Keratinocyte (primary cell): Measurements from ENCODE around the gene C2orf49. TPM values are rescaled to one million over a fixed set of nuclear protein-coding genes. Genes with fewer than 3 reads are reported as not detected.

Experiments
- DNase-seq: peaks from one replicate; pipeline ENCODE4 v3.0.0-alpha.2; 2011; ENCODE audit warnings: low read depth, missing footprints, low spot score
- FAIRE-seq: peaks from 2 replicates; lab custom pipeline; 2011; peaks lifted over from hg19 to GRCh38; lab: Jason Lieb, UNC
- H2AFZ ChIP-seq: 2 replicates; pipeline ENCODE4 v1.6.0; 2012; ENCODE audit warnings: low read length, control low read depth, inconsistent platforms; ENCODE audit not compliant: control insufficient read depth
- H3K27ac ChIP-seq: 2 replicates; pipeline ENCODE4 v1.5.1; 2011; ENCODE audit warnings: low read length; ENCODE audit not compliant: control insufficient read depth, insufficient read depth
- H3K27me3 ChIP-seq: 3 replicates; pipeline ENCODE4 v1.6.0; 2011; ENCODE audit warnings: low read length; ENCODE audit not compliant: control insufficient read depth, insufficient read depth; ENCODE audit errors: extremely low read depth
- H3K36me3 ChIP-seq, 2 experiments: 2 replicates in 1 of 2; 3 replicates in 1 of 2; pipeline ENCODE4 v1.5.1; 2011; ENCODE audit warnings: low read length in 2 of 2, mild to moderate bottlenecking in 1 of 2; ENCODE audit not compliant: control insufficient read depth in 2 of 2, insufficient read depth in 2 of 2; ENCODE audit errors: extremely low read depth in 1 of 2
- H3K4me1 ChIP-seq: 3 replicates; pipeline ENCODE4 v1.5.1; 2011; ENCODE audit warnings: low read length; ENCODE audit not compliant: control insufficient read depth, insufficient read depth; ENCODE audit errors: extremely low read depth
- H3K4me2 ChIP-seq: 3 replicates; pipeline ENCODE4 v1.6.0; 2011; ENCODE audit warnings: low read depth, low read length; ENCODE audit not compliant: control insufficient read depth, insufficient read depth; ENCODE audit errors: extremely low read depth
- H3K4me3 ChIP-seq, 3 experiments: fragments of 200-600 bp in 1 of 3; sonication (generic) in 1 of 3; 2 replicates in 2 of 3; 3 replicates in 1 of 3; pipeline ENCODE4 v1.5.1; 2011 to 2016; ENCODE audit warnings: low read length in 3 of 3, mild to moderate bottlenecking in 3 of 3, control low read depth in 2 of 3, inconsistent platforms in 1 of 3, low read depth in 1 of 3, mixed read lengths in 1 of 3, mixed run types in 1 of 3, moderate library complexity in 1 of 3; ENCODE audit not compliant: control insufficient read depth in 2 of 3, insufficient read depth in 2 of 3; ENCODE audit errors: extremely low read depth in 1 of 3
- H3K79me2 ChIP-seq: 2 replicates; pipeline ENCODE4 v1.6.0; 2012; ENCODE audit warnings: low read length; ENCODE audit not compliant: control insufficient read depth, insufficient read depth
- H3K9ac ChIP-seq: 3 replicates; pipeline ENCODE4 v1.6.0; 2011; ENCODE audit warnings: low read length; ENCODE audit not compliant: control insufficient read depth, insufficient read depth; ENCODE audit errors: extremely low read depth
- H3K9me1 ChIP-seq: 3 replicates; pipeline ENCODE4 v1.6.0; 2011; ENCODE audit warnings: low read length; ENCODE audit not compliant: control insufficient read depth, insufficient read depth; ENCODE audit errors: extremely low read depth
- H3K9me3 ChIP-seq: 2 replicates; pipeline ENCODE4 v1.5.1; 2012; ENCODE audit warnings: low read depth, low read length; ENCODE audit not compliant: control insufficient read depth
- H4K20me1 ChIP-seq: 3 replicates; pipeline ENCODE4 v1.6.0; 2011; ENCODE audit warnings: low read length; ENCODE audit not compliant: control insufficient read depth, insufficient read depth; ENCODE audit errors: extremely low read depth
- CTCF ChIP-seq, 3 experiments: IDR thresholded peaks in 1 of 3; conservative IDR thresholded peaks in 1 of 3; optimal IDR thresholded peaks in 1 of 3; 2 replicates in 2 of 3; 3 replicates in 1 of 3; pipeline versions ENCODE3 to v1.5.1; 2011; ENCODE audit warnings: low read length in 3 of 3, mild to moderate bottlenecking in 3 of 3, moderate library complexity in 2 of 3, control low read depth in 1 of 3, inconsistent platforms in 1 of 3; ENCODE audit not compliant: insufficient read depth in 2 of 3; ENCODE audit errors: extremely low read depth in 1 of 3
- EZH2 ChIP-seq: IDR thresholded peaks from one replicate; pipeline ENCODE4 v1.6.1; 2012; ENCODE audit warnings: inconsistent platforms, mild to moderate bottlenecking, low read length, moderate library complexity
- dilution Hi-C: fragments of 300-500 bp; cut with MboI; formaldehyde crosslinking; loops from one replicate; pipeline ENCODE4 v1.7.0; 2020; ENCODE audit warnings: low sequenced_read_pairs; ENCODE audit not compliant: extremely low pct_ligation_motif_present
- polyA plus RNA-seq, 5 experiments: library from polyadenylated mRNA; depleted of rRNA in 3 of 5; stranded (reverse) in 3 of 5; stranded (forward) in 1 of 5; unstranded in 1 of 5; fragments of >200 nt; gene quantifications; 1 replicate in 1 of 5; 2 replicates in 3 of 5; 3 replicates in 1 of 5; pipeline versions ENCODE4 v1.2.1 to v1.2.3, GENCODE V29; 2011 to 2012; ENCODE audit warnings: missing spikeins in 2 of 5, low read depth in 1 of 5, low replicate concordance in 1 of 5

C2orf49 gene
- polyA plus RNA-seq, 1 donor (not counting 4 experiments of a cell fraction or from before 2014, with no cell fraction given), result 19.4 TPM

GRCh38 chr2:105376010-105376409, 38.7 kb downstream of the C2orf49 start:
- Histone ChIP-seq H3K4me1 (peaks cover 92% of the 10 kb centered on the region), H3K9me3 (no peaks in the 10 kb centered on the region), H2AFZ (no peak overlapping the region), H3K9me1 (no peaks in the 10 kb centered on the region), H3K27me3 (no peaks in the 10 kb centered on the region), H3K9ac (no peak overlapping the region), H4K20me1 (peaks cover 4% of the 10 kb centered on the region), H3K4me3 (peak overlapping the region in 1 of 3 experiments; percentile 21), H3K27ac (peak overlapping the region; percentile 57), H3K79me2 (peaks cover 50% of the 10 kb centered on the region), H3K36me3 (peaks cover 12 to 48% of the 10 kb centered on the region in 2 experiments), H3K4me2 (peak overlapping the region; percentile 47)
- DNase-seq (no peak), FAIRE-seq (peak; percentile 56)
- TF ChIP-seq EZH2 (no peak), CTCF (optimal IDR thresholded peaks at IDR 0.05 in 1 of 3, IDR thresholded peaks at IDR 0.05 in 1 of 3, conservative IDR thresholded peaks at IDR 0.05 in 1 of 3; ENCODE audit: extremely low read depth in 1 of 3, insufficient read depth in 2 of 3, low read length in 3 of 3) (no peak)
- dilution Hi-C loops, result no loop called here

GRCh38 chr2:105376789-105377240, 39.5 kb downstream of the C2orf49 start:
- dilution Hi-C loops, result no loop called here
- no peak overlapping the region for H2AFZ ChIP-seq
- peaks cover 15 to 46% of the 10 kb centered on the region in 2 experiments for H3K36me3 ChIP-seq
- H3K9ac ChIP-seq, result no peak overlapping the region
- H3K9me1 ChIP-seq, result no peaks in the 10 kb centered on the region
- peak overlapping the region; percentile 10 for H3K4me2 ChIP-seq
- DNase-seq (no peak), FAIRE-seq (peak; percentile 86)
- peak overlapping the region; percentile 22 for H3K27ac ChIP-seq
- H4K20me1 ChIP-seq, result peaks cover 4% of the 10 kb centered on the region
- no peaks in the 10 kb centered on the region for H3K27me3 ChIP-seq
- no peak overlapping the region for H3K4me3 ChIP-seq
- peaks cover 91% of the 10 kb centered on the region for H3K4me1 ChIP-seq
- H3K79me2 ChIP-seq, result peaks cover 55% of the 10 kb centered on the region
- H3K9me3 ChIP-seq, result no peaks in the 10 kb centered on the region
- no peak for TF ChIP-seq EZH2
- TF ChIP-seq CTCF (optimal IDR thresholded peaks at IDR 0.05 in 1 of 3, IDR thresholded peaks at IDR 0.05 in 1 of 3, conservative IDR thresholded peaks at IDR 0.05 in 1 of 3; ENCODE audit: extremely low read depth in 1 of 3, insufficient read depth in 2 of 3, low read length in 3 of 3), result no peak
